ENCODE data around the gene SLC16A1.
A peak's percentile ranks its signal among the peaks of the same experiment; 100 is the strongest.
"Not testable (repeated sequence)": the region's sequence is repeated elsewhere in the genome, so short reads cannot be mapped to it uniquely, and the experiment has no call there.

The SLC16A1 gene

DNA sequence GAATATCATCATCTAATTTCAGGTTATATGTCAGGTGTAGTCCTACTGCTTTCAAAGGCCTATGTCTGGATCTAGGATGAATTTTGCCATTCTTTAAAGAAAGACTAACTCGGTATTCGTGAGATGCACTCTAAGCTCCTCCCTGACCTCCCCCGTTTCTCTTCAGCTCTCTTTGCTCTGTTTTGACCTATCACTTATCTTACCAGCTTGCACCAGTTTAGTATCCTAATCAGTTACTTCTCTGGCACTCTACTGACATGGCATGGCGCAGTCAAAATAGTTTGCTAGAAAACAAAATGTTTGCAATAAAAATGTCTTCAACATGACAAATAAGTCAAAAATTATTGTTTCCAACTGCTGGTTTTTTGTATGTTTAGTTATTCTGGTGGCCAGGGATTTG lies 8.4 kb upstream of the SLC16A1 start:
- no peak for DNase-seq

DNA sequence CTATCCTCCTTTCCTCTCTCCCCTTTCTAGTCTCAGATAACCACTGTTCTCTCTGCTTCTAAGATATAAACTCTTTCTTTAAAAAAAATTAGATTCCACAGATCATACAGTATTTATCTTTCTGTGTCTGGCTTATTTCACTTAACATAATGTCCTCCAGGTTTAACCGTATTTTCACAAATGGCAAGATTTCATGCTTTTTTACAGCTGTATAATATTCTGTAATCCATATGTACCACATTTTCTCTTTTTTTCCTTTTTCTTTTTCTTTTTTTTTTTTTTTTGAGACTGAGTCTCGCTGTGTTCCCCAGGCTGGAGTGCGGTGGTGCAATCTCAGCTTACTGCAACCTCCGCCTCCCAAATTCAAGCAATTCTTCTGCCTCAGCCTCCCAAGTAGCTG lies 5.1 kb upstream of the SLC16A1 start:
- DNase-seq = no peak

DNA sequence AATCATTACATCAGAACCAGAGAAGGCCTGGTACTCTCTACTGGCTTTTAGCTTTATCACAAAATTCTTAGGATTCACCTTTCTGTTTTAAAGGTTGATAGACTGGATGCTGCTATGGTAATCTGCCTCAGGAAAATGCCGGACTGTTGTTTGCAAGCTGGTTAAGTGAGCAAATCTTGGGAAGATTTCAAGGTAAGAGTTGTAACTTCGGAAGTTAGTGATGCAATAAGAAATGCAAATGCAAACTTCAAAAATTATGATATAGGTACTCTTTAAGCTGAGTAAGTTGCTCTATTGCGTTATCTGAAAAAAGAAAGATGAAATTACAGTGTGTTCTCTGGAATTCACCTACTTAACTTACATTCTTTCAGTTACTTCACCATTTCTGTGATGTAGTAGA lies 4.4 kb upstream of the SLC16A1 start:
- no peak for DNase-seq

DNA sequence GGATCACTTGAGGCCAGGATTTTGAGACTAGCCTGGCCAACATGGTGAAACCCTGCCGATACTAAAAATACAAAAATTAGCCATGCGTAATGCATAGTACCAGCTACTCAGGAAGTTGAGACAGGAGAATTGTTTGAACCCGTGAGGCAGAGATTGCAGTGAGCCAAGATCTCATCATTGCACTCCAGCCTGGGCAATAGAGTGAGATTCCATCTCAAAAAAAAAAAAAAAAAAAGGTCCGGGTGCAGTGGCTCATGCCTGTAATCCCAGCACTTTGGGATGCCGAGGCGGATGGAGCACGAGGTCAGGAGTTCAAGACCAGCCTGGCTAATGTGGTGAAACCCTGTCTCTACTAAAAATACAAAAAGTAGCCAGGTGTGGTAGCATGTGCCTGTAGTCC lies 2.2 kb upstream of the SLC16A1 start:
- DNase-seq = not testable (repeated sequence)

- DNase-seq = peak; percentile 93
These were observed 1.3 kb upstream of the SLC16A1 start for GRCh38 chr1:112957133-112957812.

- DNase-seq = no peak
These were observed 642 bp upstream of the SLC16A1 start for GRCh38 chr1:112956544-112957132.

DNA sequence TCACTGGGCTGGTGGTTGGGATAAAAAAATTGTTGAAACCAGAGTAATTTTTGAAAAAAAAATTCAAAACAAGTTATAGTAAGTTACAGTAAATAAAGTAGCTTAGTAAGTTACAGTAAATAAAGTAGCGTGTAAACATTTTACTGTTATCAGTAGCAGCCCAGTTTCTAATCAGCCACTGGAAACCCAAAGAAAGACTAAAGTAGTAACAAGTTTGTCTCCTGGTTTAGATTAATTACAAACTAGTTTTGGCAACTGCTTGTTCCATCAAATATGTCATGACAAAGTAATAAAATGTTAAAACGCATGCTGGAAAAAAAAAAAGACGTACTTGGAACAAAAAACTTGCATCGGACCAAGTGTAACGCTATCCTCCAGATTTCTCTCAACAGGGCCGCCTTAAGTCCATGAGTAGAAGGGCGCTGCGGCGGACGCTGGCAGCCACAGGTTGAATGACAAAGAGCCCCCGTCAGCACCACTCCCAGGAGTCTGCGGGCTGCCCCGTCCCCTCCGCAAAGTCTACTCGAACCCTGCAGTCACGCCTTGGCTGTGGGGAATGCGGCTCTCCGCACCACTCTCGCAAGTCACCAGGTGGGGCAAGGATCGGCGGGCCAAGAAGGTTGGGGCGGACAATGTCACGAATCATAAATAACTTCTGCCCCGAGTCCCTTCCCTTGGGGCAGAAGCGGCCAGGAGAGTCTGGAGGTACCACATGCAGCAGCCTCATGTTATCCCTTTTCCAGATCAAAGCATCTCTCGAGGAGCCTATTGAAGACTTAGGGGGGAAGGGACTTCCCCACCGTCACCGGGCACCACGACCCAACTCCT lies 837 bp downstream of the SLC16A1 start:
- peak; percentile 71 for DNase-seq

DNA sequence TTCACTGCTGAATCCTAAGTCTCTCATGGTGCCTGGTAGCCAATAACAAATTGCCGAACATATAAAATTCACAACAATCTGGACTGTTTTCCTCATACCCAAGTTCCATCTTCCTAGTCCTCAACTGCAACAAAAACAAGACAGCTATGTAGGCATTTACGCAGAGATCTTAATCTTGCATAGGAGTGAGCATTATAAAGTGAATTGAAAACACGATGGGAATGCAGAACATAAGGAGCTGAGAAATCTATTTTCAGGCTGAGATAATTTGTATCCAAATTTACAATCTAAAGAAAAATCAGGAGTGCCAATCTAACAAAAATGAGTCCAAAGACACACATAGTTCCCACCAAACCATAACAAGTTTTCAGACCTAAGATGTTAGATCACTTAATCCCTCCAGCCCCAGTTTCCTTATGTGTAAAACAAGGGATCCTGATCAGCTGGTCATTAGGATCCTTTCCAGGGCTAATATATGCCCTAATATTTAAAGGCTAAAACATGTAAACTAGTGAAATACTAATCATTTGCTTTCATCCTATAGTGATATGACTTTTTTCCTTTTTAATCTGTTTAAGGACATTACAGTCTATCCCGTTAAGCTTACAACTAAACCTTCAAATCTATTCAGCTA lies 1.9 kb downstream of the SLC16A1 start:
- DNase-seq = peak; percentile 14

GRCh38 chr1:112950426-112950825 lies 5.6 kb downstream of the SLC16A1 start:
- no peak for DNase-seq

GRCh38 chr1:112946683-112947082 lies 9.3 kb downstream of the SLC16A1 start:
- DNase-seq = no peak

DNA sequence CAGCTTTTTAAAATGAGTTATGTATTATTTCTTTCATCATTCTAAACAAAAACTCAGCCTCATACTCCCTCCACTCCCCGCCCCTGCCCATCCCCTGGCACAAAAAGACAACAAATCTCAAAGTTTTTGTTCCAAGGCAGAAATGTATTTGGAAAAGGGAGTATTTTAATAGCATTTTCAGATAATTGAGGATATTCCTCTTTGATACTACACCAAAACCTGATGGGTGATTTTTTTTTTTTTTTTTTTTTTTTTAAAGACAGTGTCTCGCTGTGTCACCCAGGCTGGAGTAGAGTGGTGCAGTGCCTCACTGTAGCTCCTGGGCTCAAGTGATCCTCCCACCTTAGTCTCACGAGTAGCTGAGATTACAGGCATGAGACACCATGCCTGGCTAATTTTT lies 16.2 kb downstream of the SLC16A1 start:
- DNase-seq = no peak

- DNase-seq = no peak
These were observed 17.8 kb downstream of the SLC16A1 start for GRCh38 chr1:112938210-112938609.

DNA sequence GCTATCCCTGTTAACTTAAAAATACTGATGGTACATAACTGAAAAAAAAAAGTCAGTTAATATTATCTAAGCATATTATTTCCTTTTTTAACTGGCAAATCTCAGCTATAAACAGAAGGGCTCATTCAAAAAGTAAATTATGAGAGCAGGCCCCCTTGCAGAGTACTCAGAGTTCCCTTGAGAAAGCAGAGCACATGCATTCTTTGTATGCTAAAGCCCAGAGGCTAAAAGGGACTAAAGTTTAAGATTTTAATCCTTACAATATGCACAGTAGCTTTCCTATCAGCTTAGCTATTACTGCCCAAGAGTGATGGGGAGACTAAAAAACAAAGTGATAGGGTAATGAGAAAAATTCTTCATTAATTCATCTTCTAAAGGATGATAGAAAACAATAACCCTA lies 18.5 kb downstream of the SLC16A1 start:
- DNase-seq = no peak

- DNase-seq = peak; percentile 69
These were observed 18.9 kb downstream of the SLC16A1 start for GRCh38 chr1:112937070-112937469.

DNA sequence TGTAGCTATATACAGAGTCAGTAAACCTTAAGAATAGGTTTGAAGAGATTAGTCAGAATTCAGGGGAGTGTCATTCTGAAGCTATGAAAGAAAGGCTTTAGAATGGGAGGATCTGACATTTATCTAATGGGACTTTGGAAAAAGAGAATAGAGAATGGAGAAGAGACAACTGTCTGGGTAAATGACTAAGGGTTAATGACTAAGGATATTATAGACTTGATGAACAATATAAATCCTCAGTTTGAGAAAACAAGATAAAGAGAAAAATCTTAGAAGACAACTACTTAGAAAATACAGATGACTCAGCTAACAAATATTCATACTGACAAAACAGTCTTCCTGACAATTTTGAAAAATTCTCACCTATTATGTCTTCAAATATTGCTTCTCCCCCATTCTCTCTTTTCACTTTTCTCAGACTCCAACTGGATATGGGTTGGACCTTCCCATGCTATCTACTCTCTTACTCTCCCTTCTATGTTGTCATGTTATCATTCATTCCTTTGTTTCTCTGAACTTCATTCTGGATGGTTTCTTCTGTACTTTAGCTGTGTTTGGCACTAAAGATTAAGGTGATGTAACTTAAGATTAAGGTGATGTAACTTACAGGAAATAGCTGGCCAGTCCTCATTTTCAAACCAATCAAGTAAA lies 20.4 kb downstream of the SLC16A1 start:
- peak; percentile 82 for DNase-seq

DNA sequence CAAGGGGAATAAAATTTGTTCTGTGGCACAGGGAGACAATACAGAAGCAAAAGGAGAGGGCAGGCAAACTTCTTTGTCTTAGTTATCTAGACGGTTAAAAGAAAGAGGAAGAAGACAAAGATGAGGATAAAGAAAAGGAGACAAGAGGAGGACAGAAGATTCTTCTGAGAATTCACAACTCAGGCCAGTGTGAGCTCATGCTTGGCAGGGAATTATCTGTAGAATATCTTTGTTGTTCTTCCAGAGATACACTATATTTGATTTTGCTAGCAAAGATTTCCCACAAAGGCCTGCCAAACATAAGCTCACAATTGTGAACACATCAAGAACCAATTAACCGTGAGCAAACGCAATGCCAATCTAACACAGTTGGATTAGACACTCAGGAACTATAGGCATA lies 21.4 kb downstream of the SLC16A1 start:
- DNase-seq = peak; percentile 5

DNA sequence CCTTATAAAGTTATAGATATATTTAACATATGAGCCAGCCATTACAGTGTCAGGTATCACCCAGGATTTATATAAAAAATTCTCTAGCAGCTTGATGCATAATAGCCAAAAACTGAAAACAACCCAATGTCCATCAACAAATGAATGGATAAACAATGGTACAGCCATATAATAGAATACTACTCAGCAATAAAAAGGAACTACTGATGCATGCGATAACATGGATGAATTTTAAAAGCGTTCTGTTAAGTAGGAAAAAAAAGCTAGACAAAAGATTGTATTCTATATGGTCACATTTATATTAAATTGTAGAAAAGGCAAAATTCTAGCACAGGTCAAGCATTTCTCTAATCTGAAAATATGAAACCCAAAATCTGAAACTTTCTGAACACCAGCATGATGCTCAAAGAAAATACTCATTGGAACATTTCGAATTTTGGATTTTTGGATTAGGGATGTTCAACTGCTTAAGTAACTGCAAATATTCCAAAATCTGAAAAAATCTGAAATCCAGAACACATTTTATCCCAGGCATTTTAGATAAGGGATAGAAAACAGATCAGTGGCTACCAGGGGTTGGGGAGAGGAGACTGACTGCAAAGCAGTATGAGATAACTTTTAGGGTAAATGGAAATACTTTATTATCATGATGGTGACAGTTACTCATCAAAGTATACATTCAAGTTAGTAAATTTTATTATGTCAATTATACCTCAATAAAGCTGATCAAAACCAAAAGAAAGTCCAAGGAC lies 22.0 kb downstream of the SLC16A1 start:
- DNase-seq = no peak

GRCh38 chr1:112929979-112930378 lies 26.0 kb downstream of the SLC16A1 start:
- no peak for DNase-seq

DNA sequence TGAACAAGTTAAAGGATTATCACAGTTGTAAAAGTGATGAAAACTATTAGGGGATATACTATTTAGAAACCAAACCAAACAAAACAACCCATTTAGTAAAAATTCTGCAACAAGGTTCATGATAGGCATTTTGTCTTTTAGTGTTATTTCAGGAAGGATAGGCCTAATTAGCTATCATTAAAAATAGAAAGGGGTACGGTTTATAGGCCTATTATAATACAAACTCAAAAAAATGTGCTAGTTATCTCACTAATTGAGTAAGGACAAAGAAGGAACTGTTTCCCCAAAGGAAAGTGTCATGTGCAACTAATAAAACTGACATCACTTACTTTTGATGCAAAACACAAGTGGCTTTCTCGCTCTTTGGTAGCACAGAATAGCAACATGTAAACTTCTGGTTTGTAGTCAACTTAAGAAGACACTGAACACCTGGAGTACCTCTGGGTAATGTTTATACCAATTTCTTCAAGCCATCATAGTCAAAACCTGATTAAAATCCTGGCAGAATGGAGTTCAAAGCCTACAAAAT lies 28.5 kb downstream of the SLC16A1 start:
- no peak for DNase-seq

DNA sequence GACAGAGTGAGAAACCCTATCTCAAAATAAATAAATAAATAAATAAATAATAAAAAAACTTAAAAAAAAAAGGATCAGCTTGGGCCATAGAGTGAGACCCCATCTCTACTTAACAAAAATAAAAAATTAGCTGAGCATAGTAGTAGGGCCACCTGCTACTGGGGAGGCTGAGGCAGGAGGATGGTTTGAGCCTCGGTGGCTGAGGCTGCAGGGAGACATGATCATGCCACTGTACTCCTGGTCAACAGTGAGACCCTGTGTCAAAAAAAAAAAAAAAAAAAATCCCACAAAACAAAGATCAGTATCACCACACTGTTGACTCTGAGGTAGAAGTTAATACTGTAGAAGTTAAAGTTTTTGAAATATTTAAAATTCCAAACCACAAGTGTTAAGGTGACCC lies 29.1 kb downstream of the SLC16A1 start:
- no peak for DNase-seq

DNA sequence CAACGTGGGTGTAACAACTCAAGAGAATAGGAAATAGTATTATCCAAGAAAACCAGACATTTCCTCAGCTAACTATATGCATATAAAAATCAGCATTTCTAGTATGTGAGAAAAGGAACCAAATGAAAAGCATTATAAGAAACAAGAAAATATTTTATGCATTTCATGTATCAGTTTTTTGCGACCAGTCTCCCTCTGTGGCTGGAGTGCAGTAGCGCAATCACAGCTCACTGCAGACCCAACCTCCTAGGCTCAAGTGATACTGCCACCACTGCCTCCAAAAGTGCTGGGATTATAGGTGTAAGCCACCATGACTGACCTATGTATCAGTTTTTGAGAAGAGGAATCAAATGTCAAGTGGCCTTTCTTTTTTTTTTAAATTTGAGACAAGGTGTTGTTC lies 31.0 kb downstream of the SLC16A1 start:
- DNase-seq = no peak

GRCh38 chr1:112923959-112924349 lies 32.0 kb downstream of the SLC16A1 start:
- DNase-seq = no peak

All from fibroblast of skin of right biceps (primary cell).